GM18520 (cell line): Measurements from ENCODE around the gene COG1.

ENCODE experiments used
- ATAC-seq: cut with Tn5 transposase; IDR thresholded peaks from one replicate; pipeline ENCODE4 v1.9.1; 2021; ENCODE audit not compliant: unreplicated experiment

COG1 gene

DNA sequence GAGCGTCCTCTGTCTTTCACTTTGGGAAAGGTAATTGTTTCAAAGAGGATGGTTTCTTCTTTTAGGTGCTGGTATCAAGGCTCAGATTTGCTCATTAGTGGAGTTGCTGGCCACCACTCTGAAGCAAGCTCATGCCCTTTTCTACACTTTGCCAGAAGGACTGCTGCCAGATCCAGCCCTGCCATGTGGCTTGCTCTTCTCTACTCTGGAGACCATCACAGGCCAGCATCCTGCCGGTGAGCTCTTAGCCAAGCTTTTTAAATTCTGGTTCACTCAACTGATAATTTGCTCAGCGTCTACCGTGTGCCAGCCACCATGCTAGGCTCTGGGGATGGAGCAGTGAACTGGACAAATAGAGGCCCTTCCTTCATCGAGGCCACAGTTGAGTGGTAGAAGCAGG is 4.3 kb downstream of the COG1 start:
- ATAC-seq = no peak

DNA sequence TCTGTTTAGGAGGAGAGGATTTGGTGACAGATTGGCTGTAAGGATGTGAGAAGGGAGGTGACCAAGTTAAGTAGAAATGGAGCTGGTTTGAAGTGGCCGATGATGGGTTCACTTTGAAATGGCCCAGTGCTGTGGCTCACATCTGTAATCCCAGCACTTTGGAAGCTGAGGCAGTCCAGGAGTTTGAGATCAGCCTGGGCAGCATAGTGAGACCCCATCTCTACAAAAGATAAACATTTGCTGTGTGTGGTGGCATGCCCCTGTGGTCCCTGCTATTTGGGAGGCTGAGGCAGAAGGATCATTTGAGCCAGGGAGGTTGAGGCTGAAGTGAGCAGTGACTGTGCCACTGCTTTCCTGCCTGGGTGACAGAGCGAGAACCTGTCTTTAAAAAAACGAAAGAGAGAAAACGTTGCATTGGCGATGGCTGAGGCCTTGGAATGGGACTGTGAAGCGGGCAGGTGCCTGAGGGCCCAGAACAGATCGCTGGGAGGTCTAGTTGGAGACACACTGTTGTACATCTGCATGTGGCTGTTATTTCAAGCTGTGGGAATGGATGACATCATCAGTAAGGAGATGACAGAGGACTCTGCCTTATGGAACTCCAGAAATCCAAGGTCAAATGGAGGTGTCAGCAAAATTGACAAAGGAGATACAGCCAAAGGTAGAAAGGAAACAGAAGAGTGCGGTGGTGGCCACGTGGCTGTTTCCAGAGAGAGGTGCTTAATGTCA is 5.5 kb downstream of the COG1 start:
- no peak for ATAC-seq

DNA sequence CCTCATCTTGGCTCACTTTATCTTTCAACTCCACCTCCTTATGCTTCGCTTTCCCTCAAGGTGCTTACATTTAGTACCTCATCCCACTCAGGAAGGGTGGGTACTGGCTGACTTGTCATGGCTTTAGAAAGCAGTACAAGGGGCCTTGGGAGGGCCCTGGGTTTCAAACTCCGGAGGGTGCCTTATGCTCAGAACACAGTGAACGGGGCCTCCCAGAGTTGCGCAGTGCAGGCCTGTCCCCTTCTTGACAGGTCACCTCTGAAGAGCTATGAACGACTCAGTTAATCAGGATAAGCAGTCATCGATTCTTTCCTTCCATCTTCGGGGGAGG is 6.0 kb downstream of the COG1 start:
- no peak for ATAC-seq

DNA sequence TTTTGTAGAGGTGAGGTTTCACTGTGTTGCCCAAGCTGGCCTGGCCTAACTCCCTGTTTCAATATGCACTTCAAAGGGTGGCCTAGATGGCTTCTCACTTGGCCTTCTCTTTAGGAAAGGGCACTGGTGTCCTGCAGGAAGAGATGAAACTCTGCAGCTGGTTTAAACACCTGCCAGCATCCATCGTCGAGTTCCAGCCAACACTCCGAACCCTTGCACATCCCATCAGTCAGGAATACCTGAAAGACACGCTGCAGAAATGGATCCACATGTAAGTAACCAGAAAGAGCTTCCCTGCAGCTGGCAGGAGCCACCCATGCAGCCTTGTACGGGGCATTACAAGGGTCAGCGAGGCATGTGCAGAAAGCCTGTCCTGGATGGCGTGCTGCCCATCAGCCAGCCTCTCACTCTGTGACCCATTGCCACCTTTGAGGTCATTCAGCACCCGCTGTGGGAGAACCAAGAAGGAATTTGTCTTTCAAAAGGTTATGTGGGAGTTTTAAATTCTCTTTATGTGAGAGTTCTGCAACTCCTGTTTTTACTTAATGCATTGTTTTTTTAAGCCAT is 7.0 kb downstream of the COG1 start:
- no peak for ATAC-seq

DNA sequence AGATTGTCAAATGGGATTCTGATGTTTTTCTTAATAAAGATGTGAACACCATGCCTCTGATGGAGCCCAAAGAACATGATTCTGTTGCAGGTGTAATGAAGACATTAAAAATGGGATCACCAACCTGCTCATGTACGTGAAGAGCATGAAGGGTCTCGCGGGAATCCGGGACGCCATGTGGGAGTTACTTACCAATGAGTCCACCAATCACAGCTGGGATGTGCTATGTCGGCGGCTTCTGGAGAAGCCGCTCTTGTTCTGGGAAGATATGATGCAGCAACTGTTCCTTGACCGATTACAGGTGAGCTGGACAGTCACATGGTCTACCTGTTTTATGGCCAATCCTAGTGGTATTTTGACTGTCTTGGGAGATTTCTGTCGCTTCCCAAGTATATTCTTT is 7.6 kb downstream of the COG1 start:
- no peak for ATAC-seq

DNA sequence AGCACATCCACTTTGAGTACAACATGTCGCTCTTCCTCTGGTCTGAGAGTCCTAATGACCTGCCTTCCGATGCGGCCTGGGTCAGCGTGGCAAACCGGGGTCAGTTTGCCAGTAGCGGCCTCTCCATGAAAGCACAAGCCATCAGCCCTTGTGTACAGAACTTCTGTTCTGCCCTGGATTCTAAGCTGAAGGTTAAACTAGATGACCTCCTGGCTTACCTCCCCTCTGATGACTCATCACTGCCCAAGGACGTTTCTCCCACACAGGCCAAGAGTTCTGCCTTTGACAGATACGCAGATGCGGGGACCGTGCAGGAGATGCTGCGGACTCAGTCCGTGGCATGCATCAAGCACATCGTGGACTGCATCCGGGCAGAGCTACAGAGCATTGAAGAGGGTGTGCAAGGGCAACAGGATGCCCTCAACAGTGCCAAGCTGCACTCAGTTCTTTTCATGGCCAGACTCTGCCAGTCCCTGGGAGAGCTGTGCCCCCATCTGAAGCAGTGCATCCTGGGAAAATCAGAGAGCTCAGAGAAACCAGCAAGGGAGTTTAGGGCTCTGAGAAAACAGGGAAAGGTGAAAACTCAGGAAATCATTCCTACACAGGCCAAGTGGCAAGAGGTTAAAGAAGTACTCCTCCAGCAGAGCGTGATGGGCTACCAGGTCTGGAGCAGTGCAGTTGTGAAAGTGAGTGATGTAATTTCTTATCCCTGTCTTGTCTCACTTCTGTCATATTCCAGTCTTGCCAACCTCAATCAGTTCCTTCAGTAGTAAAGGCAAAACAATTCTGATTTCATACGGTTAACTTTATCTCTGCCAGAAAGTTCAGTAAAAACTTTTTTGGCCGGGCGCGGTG is 8.6 kb downstream of the COG1 start:
- ATAC-seq = no peak

DNA sequence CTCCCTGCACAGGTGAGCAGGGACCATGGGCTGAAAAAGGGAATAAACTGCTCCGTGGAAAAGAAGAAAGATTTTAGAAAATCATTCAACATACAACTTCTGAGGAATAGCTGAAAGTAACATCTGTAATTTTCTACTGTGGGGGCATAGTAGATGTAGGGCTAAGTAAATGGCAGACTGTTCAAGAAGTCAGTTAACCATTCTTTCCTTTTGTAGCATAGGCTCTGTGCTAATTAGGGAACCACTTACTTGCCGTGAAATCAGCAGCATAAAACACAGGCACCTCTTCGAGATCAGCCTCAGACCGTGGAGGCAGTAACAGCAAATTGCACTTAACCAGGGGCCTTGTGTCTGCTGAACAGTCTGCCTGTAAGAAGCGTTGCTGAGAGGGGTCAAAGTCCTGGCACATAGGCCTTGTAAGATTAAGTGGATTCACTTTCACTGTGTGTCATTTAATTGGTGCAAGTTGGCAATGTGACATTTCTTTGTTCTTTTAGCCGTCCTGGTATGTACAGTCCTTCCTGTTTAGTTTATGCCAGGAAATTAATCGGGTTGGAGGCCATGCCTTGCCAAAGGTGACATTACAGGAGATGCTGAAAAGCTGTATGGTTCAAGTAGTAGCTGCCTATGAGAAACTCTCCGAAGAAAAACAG is 10.4 kb downstream of the COG1 start:
- no peak for ATAC-seq

- no peak for ATAC-seq
These were observed 11.1 kb downstream of the COG1 start for GRCh38 chr17:73203788-73204479.

DNA sequence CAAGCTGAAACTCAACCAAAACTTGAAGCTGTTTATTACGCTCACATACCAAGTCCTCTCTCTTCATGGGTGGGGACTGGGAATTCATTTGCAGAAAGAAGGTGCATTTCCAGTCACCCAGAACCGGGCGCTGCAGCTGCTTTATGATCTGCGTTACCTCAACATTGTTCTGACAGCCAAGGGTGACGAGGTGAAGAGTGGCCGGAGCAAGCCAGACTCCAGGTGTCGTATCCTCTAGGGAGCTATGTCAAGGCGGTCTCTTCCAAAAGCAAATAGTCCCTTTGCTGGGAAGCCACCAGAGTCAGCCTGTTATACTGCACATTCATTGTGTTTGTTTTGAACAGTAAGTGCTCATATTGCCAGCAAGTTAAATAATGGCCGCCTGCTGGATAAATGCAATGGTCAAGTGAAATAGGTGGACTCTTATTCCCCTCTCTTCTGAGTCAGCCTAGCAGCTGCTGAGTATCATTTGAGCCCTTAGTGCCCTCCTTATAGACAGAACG is 12.7 kb downstream of the COG1 start:
- ATAC-seq = no peak

GRCh38 chr17:73208139-73208827 is 15.4 kb downstream of the COG1 start:
- no peak for ATAC-seq

DNA sequence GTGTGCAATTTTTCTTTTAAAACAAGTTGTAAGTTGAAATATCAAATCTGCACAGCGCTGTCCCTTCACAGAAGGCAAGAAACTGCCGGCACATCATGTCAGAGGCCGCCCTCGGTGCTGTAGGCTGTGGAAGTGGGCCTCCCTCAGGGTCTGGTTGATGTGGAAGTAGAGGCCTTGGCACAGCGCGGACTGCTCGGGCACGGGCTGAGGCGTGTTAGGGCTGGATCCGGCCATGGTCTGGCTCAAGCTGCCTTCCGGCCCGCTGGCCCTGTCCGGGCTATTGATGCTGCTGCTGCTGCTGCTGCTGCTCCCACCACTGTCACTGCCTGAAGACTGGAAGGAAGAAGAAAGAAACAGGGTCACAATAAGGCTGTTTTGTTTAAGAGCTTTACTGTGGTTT is 16.6 kb downstream of the COG1 start:
- ATAC-seq = no peak

- ATAC-seq = no peak
These were observed 17.3 kb downstream of the COG1 start for GRCh38 chr17:73210002-73210678.

DNA sequence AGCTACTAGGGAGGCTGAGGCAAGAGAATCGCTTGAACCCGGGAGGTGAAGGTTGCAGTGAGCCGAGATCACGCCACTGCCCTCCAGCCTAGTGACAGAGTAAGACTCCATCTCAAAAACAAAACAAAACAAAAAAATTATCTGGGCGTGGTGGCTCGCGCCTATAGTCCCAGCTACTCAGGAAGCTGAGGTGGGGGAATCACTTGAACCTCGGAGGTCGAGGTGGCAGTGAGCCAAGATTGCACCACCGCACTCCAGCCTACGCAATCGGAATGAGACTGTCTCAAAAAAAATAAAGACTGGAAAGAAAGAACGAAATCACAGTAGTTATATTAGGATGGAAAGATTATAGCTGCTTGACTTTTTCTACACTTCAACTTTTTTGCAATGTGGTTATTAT is 18.9 kb downstream of the COG1 start:
- no peak for ATAC-seq

DNA sequence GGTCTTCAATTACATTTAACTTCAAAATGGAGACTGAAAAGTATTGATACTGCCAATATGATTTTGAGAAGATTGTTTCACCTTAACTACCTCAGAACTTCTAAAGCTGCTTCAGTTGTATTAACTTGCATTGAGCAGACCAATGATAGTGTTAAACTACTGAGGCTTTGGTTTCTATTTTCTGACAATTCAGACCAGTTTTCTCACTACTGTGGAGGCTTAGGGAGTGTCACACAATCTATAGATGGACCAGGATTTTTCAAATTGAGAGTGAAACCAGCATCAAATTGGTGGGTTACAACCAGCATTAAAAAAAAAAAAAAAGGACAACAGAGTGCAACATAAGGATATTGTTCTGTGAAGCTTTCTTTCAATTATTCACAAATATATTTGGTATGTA is 21.2 kb downstream of the COG1 start:
- ATAC-seq = no peak

DNA sequence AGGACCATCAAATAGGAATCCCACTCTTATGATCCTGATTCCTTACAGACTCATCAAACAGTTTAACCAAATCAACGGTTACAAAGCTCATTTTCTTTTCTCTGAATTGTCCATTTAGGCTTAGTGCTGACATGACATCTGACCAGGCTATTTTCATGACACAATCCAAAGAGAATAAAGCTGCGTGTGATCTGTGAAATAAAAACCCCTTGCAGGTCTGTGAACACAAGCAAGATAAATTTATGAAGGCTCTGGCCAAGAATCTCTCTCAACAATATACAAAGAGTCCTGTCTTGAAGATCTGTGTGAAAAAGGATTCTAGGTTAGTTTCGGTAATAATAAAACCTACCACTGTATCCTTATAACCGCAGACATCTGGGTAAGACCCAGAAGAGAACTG is 22.0 kb downstream of the COG1 start:
- ATAC-seq = no peak

DNA sequence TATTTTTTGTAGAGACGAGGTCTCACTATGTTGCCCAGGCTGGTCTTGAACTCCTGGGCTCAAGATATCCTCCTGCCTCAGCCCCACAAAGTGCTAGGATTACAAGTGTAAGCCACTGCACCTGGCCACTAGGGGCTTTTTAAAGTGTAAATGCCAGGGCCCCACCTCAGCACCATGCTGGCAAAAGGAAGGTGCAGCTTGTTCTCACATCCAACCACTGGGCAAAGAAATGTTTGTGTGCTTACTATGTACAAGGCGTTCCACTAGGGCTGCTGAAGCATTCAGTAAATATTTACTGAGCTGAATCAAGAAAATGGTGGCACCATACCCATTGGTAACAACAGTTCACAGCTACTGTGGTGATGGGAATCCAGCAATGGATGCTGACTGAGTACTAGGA is 22.6 kb downstream of the COG1 start:
- ATAC-seq = no peak

DNA sequence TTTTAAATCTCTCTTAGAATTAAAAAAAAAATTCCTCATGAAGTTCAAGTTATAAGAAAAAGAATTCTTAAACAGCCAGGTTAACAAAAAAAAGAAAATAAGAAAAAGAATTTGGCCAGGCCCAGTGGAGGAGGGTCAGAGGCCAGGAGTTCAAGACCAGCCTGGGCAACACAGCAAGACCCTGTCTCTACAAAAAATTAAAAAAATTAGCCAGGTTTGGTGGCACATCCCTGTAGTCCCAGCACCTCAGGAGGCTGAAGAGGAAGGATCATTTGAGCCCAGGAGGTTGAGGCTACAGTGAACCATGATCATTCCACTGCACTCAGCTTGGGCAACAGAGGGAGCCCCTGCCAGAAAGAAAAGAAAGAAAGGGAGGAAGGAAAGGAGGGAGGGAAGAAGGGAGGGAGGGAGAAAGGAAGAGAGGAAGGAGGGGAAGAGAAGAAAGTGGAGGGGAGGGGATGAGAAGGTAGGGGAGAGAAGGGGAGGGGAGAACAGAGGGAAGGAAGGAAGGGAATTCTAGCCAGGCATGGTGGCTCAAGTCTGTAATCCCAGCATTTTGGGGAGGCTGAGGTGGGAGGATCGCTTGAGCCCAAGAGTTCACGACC is 30.9 kb downstream of the COG1 start:
- no peak for ATAC-seq

GRCh38 chr17:73224237-73224636 is 31.4 kb downstream of the COG1 start:
- ATAC-seq = no peak

GRCh38 chr17:73224663-73225305 is 31.9 kb downstream of the COG1 start:
- no peak for ATAC-seq
